Hepatocyte (in vitro differentiated cells): ENCODE data around the gene ITGA8.

Experiments used
- EZH2 ChIP-seq: fragments of 200-600 bp; sonication (generic); IDR thresholded peaks from 2 replicates; pipeline ENCODE4 v1.6.1; 2016; ENCODE audit warnings: antibody characterized with exemption, mild to moderate bottlenecking, borderline replicate concordance
- TF ChIP-seq, protein P1 (sequence below): fragments of 200-600 bp; sonication (generic); IDR thresholded peaks from 2 replicates; pipeline ENCODE4 v1.5.1; 2016; ENCODE audit warnings: antibody characterized with exemption, mild to moderate bottlenecking; ENCODE audit not compliant: poor library complexity

- TF ChIP-seq, protein P1, sequence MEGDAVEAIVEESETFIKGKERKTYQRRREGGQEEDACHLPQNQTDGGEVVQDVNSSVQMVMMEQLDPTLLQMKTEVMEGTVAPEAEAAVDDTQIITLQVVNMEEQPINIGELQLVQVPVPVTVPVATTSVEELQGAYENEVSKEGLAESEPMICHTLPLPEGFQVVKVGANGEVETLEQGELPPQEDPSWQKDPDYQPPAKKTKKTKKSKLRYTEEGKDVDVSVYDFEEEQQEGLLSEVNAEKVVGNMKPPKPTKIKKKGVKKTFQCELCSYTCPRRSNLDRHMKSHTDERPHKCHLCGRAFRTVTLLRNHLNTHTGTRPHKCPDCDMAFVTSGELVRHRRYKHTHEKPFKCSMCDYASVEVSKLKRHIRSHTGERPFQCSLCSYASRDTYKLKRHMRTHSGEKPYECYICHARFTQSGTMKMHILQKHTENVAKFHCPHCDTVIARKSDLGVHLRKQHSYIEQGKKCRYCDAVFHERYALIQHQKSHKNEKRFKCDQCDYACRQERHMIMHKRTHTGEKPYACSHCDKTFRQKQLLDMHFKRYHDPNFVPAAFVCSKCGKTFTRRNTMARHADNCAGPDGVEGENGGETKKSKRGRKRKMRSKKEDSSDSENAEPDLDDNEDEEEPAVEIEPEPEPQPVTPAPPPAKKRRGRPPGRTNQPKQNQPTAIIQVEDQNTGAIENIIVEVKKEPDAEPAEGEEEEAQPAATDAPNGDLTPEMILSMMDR: no peak
- TF ChIP-seq EZH2: peak; percentile 40
Observed at GRCh38 chr10:15719049-15719898, 448 bp downstream of the ITGA8 start.
